Muscle layer of duodenum (tissue), 2 donors: ENCODE measurements around the gene PLEK2.
"Not testable (repeated sequence)": the region's sequence is repeated elsewhere in the genome, so short reads cannot be mapped to it uniquely, and the experiment has no call there.

Experiments
- H3K27ac ChIP-seq: one replicate; pipeline ENCODE4 v1.7.0; 2013; ENCODE audit warnings: mild to moderate bottlenecking, low read length
- H3K27me3 ChIP-seq: one replicate; pipeline ENCODE4 v1.7.0; 2013; ENCODE audit warnings: low read depth, mild to moderate bottlenecking, control low read depth, low read length
- H3K36me3 ChIP-seq, 2 donors: one replicate each; pipeline ENCODE4 v1.7.0; 2013; ENCODE audit warnings: low read length in 2 of 2, control low read depth in 1 of 2, mild to moderate bottlenecking in 1 of 2; ENCODE audit not compliant: insufficient read depth in 2 of 2, control insufficient read depth in 1 of 2
- H3K4me1 ChIP-seq, 2 donors: one replicate each; pipeline ENCODE4 v1.7.0; 2013; ENCODE audit warnings: low read length in 2 of 2, mild to moderate bottlenecking in 2 of 2, control low read depth in 1 of 2, moderate library complexity in 1 of 2; ENCODE audit not compliant: insufficient read depth in 2 of 2, control insufficient read depth in 1 of 2
- H3K4me3 ChIP-seq, 2 donors: one replicate each; pipeline ENCODE4 v1.7.0; 2013; ENCODE audit warnings: low read length in 2 of 2, low read depth in 1 of 2, mild to moderate bottlenecking in 1 of 2
- H3K9me3 ChIP-seq, 2 donors: one replicate each; pipeline ENCODE4 v1.7.0; 2013; ENCODE audit warnings: low read length in 2 of 2, control low read depth in 1 of 2, mild to moderate bottlenecking in 1 of 2; ENCODE audit not compliant: control insufficient read depth in 1 of 2
- donor health status: healthy.

The PLEK2 gene

DNA sequence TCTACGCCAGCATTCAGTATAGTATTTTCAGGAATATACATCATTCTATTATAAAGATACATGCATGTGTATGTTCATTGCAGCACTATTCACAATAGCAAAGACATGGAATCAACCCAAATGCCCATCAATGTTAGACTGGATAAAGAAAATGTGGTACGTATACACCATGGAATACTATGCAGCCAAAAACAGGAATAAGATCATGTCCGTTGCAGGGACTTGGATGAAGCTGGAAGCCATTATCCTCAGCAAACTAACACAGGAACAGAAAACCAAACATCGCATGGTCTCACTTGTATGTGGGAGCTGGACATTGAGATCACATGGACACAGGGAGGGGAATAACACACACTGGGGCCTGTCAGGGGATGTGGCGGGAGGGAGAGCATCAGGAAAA, 3.6 kb upstream of the PLEK2 start:
- not testable (repeated sequence) for H3K27ac ChIP-seq, H3K36me3 ChIP-seq, H3K27me3 ChIP-seq

DNA sequence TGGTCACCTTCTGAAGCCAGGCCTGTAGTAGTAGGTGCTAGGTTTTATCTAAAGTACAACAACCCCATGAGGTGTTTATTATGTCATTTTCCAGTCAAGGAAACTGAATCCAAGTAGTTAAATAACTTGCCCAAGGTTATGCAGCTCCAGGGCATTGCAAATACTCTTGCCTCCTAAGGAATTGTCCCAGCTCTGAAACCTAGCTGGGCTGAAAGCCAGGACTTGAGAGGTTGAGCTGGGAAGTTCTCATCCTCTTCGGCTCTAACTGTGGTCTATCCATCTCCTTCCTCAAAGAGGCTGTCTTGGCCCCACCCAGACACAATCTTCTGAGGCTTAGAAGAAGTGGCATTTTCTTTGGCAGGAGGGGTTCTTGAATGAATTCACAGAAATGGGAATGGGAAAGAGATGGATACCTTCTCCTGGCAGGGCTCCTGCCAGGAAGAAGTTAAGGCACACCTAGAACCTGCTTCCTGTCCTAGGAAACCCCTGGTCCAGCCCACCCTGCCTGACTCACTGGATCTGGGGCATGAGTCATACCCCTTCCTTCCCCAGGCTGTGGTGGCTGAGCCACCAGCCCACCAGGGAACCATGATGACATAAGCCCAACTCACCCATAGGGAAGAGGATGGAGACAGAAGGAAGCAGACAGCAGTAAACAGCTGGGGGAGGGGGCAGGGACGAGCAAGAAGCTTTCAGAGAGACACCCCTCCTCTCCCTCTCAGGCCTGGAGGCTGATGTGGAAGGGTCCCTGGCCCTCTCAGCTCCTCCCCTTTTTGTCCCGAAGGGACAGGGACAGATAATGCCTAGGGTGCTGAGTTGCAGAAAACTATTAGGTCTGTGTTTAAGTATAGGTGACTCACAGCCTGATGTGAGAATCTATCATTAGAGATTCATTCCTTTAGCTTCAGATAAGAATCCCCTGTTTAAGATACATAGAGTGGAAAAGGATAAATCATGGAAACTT, 2.1 kb upstream of the PLEK2 start:
- H3K36me3 ChIP-seq: no peaks in the 10 kb centered on the region
- H3K27me3 ChIP-seq: no peaks in the 10 kb centered on the region
- no peaks in the 10 kb centered on the region for H3K9me3 ChIP-seq
- no peak overlapping the region for H3K4me3 ChIP-seq
- H3K27ac ChIP-seq: no peak overlapping the region
- peaks cover 0 to 12% of the 10 kb centered on the region in 2 donors for H3K4me1 ChIP-seq

More for the DNA sequence above, 3.6 kb upstream of the PLEK2 start:
- not testable (repeated sequence) for H3K9me3 ChIP-seq, H3K4me3 ChIP-seq
- peaks cover 0 to 12% of the 10 kb centered on the region in 2 donors for H3K4me1 ChIP-seq

DNA sequence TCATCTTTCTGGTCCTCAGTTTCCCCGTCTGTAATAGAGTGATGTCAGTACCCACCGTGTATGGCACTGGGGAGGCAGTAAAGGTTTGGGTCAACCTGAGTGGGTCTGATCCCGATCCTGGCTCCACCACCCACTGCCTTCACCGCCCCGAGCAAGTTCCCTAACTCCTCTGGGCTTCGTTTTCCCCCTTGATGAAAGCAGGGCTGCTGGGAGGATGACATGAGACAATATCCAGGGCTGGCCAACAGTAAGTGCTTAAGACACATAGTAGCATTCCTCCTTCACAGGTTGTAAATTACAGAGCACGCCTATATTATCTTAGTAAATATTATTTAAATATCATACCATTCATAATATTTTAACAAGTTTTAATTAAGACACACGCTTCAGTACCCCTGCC, 595 bp downstream of the PLEK2 start:
- H3K4me3 ChIP-seq: peak overlapping the region in 1 of 2 donors; percentile 69
- H3K4me1 ChIP-seq: peaks cover 0 to 12% of the 10 kb centered on the region in 2 donors
- H3K27me3 ChIP-seq: no peaks in the 10 kb centered on the region
- peak overlapping the region; percentile 45 for H3K27ac ChIP-seq
- no peaks in the 10 kb centered on the region for H3K9me3 ChIP-seq
- no peaks in the 10 kb centered on the region for H3K36me3 ChIP-seq

DNA sequence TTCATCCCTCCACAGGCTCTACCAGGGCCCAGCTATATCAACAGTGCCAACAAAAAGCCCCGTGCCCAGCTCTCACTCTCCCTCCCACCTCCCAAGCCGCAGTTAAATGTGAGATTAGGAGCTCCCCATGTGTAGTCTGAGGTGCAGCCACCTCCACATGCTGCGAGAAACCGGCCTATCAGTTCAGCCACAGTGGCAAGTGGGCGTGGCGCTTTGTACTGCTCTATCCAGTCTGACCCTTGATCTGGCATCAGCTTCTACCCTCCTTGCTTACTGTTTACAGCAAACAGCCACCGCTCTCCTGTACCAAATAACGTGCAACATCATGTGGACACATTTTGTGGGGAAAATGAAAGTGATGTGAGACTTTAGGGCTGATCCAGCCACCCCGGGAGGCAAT, 1.7 kb downstream of the PLEK2 start:
- Histone ChIP-seq H3K4me1 (peaks cover 0 to 12% of the 10 kb centered on the region in 2 donors), H3K4me3 (no peak overlapping the region), H3K27me3 (no peaks in the 10 kb centered on the region), H3K36me3 (no peaks in the 10 kb centered on the region), H3K9me3 (no peaks in the 10 kb centered on the region), H3K27ac (peak overlapping the region; percentile 29)

DNA sequence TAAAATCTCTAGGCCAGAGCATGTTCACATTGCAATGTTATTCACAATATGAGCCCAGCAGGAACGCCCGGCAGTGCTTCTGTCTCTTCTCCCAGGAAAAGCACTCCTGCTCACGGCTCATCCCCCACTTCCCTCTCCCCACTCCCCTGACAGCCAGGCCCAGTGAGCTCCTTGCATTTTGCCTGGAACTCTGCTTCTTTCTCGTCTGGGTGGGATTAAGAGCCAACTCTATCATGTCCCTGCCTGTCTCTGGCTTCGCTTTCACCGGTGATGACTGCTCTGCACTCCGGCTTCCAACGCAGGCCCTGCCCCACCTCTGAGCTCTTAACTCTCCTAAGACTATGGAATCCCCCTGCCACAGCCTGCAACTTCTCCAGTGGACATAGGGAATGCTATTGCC, 2.5 kb downstream of the PLEK2 start:
- no peaks in the 10 kb centered on the region for H3K9me3 ChIP-seq
- no peak overlapping the region for H3K27ac ChIP-seq
- H3K4me1 ChIP-seq: peaks cover 0 to 12% of the 10 kb centered on the region in 2 donors
- H3K4me3 ChIP-seq: no peak overlapping the region
- H3K27me3 ChIP-seq: no peaks in the 10 kb centered on the region
- H3K36me3 ChIP-seq: no peaks in the 10 kb centered on the region

DNA sequence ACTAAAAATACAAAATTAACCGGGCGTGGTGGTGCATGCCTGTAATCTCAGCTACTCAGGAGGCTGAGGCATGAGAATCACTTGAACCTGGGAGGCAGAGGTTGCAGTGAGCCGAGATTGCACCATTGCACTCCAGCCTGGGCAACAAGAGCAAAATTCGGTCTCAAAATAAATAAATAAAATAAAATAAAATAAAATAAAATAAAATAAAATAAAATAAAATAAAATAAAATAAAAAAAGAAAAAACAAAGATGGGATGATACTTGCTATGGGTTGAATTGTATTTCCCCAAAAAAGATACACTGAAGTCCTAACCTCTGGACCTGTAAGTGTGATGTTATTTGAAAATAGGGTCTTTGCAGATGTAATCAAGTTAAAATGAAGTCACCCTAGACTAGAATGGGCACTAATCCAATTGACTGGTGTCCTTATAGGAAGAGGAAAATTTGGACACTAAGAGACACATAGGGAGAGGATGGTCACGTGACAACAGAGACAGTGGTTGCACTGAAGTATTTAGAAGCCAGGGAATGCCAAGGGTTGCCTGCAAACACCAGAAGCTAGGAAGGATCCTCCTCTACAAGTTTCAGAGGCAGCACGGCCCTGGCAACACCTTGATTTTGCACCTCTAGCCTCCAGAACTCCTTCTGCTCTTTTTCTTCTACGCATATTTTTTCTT, 3.7 kb downstream of the PLEK2 start:
- not testable (repeated sequence) for H3K27ac ChIP-seq, H3K9me3 ChIP-seq, H3K36me3 ChIP-seq, H3K4me3 ChIP-seq, H3K27me3 ChIP-seq
- H3K4me1 ChIP-seq: peaks cover 0 to 12% of the 10 kb centered on the region in 2 donors

DNA sequence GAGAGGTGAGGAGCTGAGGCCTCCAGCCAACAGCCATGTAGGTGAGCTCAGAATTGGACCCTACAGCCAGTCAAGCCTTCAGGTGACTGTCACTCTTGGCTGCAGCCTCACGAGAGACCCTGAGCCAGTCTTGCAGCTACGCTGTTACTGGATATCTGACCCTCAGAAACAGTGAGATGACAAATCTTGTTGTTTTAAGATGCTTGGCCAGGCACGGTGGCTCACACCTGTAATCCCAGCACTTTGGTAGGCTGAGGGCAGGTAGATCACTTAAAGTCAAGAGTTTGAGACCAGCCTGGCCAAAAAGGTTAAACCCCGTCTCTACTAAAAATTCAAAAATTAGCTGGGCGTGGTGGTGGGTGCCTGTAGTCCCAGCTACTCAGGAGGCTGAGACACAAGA, 6.2 kb downstream of the PLEK2 start:
- H3K4me3 ChIP-seq: no peak overlapping the region
- H3K4me1 ChIP-seq: no peaks in the 10 kb centered on the region
- H3K9me3 ChIP-seq: no peaks in the 10 kb centered on the region
- H3K27ac ChIP-seq: no peak overlapping the region
- no peaks in the 10 kb centered on the region for H3K36me3 ChIP-seq
- no peaks in the 10 kb centered on the region for H3K27me3 ChIP-seq

DNA sequence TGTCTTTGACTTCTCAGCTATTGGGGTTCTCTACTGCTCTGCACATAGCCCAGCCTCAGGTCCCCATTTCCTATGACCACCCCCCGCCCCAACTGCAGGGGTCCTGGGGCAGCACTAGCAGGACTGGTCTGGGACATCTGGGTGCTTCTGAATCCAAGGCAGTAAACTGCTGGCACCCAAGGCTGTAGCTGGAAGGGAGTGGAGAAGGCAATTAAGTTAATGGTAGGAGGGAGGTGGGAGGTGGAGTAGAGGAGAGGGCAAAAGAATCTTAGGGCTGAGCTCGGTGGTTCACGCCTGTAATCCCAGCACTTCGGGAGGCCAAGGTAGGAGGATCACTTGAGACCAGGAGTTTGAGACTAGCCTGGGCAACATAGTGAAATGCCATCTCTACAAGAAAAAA, 11.5 kb downstream of the PLEK2 start:
- no peaks in the 10 kb centered on the region for H3K27me3 ChIP-seq
- H3K27ac ChIP-seq: no peak overlapping the region
- no peaks in the 10 kb centered on the region for H3K4me1 ChIP-seq
- no peaks in the 10 kb centered on the region for H3K9me3 ChIP-seq
- H3K4me3 ChIP-seq: no peak overlapping the region
- no peaks in the 10 kb centered on the region for H3K36me3 ChIP-seq

DNA sequence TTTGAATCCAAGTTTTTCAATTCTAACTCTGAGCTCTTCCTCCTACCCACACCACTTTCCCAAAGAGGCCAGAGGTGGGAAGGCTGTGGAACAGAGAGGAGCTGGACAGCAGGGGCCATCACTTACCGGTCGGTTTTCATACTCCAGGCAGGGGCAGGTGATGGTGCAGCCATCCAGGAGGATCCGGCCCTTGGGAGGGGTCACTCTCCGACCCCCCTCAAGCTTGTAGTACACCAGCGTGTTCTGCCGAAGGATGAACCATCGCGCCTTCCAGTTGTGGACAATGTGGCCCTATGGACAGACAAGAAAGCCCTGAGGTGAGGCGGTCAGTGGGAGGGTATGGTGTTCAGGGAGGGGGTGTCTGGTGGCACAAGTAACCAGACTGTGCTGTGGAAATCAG, 14.4 kb downstream of the PLEK2 start:
- Histone ChIP-seq H3K4me3 (no peak overlapping the region), H3K4me1 (no peaks in the 10 kb centered on the region), H3K9me3 (no peaks in the 10 kb centered on the region), H3K36me3 (no peaks in the 10 kb centered on the region), H3K27ac (no peak overlapping the region), H3K27me3 (no peaks in the 10 kb centered on the region)

DNA sequence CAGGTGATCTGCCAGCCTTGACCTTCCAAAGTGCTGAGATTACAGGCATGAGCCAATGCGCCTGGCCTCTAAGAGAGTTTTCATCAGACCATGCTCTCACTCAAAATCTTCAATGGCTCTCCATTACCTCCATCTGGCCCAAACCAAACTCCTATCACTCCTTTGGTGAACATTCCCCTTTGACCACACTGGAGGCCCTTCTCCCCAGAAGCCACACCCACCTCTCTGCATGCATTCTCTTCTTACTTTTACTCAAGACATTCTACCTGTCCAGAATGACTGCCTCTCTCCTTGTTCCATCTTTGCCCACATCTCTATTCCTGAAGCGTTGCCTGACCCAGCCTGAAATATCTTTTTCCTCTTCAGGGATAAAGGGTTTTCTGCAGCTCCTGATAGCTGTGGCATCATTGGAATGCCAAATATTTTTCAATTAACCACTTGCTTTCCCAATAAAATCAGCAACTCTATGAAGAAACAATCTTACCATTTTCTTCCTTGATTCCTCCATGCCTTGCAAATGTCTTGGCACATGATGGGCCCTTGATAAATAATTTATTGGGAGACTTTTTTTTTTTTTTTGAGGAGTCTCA, 15.5 kb downstream of the PLEK2 start:
- Histone ChIP-seq H3K27ac (no peak overlapping the region), H3K27me3 (no peaks in the 10 kb centered on the region), H3K36me3 (no peaks in the 10 kb centered on the region)

DNA sequence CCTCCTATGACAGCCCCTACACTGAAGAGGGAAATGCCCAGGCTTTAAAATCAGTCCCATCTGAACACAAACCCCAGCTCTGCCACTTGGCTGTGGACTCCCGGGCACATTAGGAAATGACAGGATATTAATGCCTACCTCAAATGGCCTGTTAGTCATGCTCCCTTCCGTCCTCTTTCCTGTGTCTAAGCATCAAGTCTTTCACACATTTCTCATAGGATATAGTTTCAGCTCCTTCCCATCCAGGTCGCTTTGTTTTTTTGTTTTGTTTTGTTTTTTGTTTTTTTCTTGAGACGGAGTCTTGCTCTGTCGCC, 16.1 kb downstream of the PLEK2 start:
- Histone ChIP-seq H3K4me1 (no peaks in the 10 kb centered on the region), H3K27me3 (no peaks in the 10 kb centered on the region), H3K4me3 (no peak overlapping the region), H3K36me3 (no peaks in the 10 kb centered on the region), H3K9me3 (no peaks in the 10 kb centered on the region), H3K27ac (no peak overlapping the region)

More for the DNA sequence above, 15.5 kb downstream of the PLEK2 start:
- Histone ChIP-seq H3K9me3 (no peaks in the 10 kb centered on the region), H3K4me1 (no peaks in the 10 kb centered on the region), H3K4me3 (no peak overlapping the region)
